ENCODE data around the gene TAF4.
"Not testable (repeated sequence)": the region's sequence is repeated elsewhere in the genome, so short reads cannot be mapped to it uniquely, and the experiment has no call there.

Gene TAF4

DNA sequence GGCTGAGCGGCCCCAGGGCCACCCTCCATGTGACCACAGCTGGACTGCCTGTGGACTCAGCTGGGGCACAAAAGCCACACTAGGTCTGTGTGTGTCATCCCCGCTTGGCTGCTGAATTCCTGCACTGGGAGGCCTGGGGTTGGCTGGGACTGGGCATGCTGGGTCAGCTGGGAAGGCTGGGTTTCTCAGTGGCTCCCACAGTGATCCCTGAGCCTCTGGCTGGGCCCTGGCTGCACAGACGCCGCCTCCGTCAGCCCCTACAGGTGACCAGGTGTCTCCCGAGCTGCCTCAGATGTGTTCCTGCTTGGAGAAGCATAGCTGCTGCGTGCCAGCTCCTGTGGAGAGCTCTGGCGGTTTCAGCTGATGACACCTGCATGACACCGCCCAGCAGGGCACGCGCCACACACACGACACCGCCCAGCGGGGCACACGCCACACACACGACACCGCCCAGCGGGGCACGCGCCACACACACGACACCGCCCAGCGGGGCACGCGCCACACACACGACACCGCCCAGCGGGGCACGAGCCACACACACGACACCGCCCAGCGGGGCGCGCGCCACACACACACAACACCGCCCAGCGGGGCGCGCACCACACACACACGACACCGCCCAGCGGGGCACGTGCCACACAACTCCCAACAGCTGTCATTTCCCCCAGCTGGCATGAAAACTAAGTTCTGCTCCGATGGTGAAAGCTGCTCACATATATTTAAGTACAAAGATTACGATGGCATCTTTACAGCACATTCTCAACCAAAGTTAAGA is 88.8 kb downstream of the TAF4 start:
- no peak for DNase-seq

DNA sequence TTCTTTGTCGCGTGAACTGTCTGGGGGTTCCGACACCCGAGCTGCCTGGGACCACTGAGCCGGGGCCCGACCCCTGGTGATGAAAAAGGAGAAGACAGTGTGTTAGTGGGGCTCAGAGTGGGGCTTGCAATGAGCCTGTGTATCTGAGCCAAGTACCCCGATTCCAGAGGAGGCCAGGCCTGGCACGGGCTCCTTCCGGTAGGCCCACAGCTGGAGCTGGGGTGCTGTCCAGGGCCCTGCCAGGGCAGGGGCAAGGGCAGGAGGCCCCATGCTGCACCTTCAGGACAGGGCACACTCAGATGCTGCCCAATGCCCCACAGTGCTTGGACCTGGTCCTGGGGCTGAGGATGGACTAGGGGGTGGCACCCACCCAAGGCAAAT is 89.4 kb downstream of the TAF4 start:
- DNase-seq, result no peak

DNA sequence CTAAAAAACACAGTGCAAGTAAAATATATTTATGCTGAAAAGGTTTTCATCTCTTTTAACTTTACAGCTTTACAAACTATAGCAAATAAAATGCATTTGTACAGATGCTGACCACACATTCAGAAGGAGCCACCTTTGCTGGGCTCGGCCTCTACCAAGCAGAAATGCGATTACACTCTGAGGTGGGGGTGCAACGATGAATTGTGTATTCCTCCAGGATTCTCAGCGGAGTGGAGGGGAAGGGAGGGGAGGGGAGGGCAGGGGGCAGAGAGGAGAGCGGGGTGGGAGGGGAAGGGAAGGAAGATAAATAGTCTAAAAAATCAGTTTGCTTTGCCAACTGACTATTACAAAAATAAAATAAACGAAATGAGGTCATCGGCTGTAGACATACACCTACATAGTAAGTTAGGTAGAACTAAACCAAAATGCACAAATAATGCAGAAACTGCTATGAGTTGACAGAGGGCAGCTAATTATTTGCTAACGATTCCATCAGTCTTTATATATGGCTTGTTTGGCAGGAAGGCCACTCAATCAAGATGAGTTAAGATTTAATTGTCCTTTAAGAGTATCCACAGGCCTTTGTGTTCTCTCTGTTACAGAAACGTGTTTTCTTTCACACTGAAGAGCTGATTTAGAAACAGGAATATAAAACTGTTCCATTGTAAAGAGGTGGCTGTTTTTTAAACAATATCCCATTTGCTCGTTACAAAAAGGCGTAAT is 90.1 kb downstream of the TAF4 start:
- DNase-seq, result no peak

DNA sequence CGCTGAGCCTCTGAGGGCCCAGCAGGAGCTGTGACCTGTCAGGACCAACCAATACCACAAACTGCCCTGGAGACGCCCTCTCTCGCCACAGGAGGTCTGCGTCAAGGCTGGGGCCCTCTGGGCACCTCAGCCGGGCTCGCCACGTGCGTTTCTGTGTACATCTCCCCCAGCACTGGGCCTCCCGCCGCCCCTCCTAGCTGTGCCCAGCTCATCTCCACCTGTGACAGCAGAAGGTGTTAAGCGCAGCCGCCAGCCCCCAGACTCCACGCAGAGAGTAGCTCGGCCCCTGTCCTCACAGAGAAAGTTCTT is 91.4 kb downstream of the TAF4 start:
- no peak for DNase-seq

DNA sequence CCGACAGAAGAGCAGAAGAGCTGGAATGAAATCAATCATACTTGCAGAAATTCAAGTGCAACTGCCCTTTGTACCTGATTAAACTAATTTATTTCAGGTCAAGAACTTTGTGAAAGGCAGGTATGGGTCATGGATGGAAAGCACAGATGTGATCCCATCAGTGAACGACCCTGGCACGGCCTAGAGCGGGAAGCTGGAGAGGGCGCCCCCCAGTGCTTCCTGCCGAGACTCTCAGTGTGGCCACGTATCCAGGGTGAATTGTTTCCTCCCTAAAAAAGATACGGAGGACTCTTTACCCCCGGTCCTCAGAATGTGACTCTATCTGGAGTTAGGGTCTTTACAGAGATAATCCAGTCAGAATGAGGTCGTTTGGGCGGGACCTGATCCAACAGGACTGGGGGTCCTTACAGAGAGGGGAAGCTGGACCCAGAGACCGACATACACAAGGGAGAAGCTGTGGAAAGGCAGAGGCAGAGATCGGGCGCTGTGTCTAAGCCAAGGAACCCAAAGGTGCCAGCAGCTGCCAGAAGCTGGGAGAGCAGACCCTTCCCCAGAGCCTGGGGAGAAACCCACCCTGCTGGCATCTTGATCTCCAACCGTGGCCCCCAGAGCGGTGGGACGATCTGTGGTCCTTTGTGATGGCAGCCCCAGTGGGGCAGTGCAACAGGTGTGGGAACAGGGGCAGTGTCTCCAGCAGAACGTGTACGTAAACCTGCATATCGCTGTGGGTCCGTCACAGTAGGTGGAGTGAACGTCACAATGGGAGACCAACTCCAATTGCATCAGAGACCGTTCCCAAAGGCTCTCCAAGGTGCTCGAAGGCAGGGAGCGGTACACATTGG is 91.9 kb downstream of the TAF4 start:
- no peak for DNase-seq

DNA sequence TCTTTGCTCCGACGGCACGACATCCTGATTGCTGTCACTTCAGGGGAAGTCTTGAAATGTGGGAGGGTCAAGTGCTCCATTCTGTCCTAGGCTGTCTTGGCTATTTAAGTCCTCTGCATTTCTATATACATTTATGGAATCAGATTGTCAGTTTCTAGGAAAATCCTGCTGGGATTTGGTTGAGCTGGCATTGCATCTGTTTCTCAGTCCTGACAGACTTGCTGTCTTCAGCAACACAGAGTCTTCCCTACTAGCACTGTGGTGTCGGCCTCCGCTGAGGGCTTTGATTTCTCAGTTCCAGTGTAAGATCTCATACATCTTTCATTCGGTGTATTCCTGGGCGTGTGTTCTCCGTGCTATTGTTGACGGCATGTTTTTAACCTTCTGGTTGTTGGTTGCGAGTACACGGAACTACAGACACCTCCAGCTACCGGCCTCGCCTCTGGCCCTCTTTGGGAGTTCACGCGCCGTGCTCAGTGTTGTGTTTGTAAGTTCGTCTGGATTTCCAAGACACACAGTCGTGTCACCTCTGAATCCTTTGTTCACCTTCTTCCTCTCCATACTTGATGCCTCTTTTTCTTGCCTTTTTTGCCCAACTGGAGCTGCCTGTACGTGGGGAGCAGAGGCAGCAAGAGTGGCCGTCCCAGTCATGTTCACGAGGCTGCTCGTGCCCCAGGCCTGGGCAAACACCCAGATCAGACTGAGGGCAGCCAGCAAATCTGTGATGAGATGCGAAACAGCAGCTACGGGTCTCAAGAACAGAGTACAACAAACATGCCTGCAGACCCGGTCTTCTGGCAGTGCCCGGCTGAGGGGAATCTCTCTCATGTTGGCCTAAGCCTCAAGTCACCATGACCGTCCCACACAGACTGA is 92.8 kb downstream of the TAF4 start:
- no peak for DNase-seq

DNA sequence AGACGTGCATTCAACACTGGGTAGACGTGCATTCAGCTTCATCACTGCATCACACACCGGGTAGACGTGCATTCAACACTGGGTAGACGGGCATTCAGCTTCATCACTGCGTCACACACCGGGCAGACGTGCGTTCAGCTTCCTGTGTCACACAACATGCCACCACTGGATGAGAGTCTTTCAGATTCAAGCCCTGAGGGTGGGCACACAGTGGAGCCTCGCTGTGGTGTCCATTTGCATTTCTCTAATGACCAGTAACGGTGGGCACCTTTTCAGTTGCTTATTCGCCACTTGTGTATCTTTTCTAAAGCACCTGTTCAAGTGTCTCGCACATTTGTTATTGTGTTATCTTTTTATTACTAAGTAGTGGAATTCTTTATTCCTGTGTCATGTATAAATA is 94.1 kb downstream of the TAF4 start:
- DNase-seq, result not testable (repeated sequence)

DNA sequence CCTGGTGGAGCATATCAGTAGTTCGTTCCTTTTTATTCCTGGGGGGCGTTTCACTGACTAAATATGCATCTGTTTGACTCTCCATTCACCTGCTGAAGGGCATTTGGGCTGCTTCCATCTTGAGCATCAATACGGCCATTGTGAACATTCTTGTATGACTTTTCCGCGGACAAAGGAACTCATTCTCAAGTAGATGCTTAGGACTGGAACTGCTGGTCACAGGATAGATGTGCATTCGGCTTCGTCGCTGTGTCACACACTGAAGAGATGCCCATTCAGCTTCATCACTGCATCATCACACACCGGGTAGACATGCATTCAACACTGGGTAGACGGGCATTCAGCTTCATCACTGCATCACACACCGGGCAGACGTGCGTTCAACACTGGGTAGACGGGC is 95.3 kb downstream of the TAF4 start:
- no peak for DNase-seq

DNA sequence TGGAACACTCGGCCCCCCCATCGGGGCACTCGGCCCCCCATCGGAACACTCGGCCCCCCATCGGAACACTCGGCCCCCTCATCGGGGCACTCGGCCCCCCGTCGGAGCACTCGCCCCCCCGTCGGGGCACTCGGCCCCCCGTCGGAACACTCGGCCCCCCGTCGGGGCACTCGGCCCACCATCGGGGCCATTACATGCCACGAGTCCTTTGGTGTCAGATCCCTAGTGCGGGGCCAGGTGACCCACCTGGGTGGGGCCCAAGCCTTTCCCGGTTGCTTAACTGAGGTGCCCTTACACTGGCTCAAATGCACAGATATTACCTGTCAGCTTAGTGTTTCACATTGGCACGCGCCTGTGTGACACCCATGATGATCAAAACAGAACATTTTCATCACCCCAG is 95.9 kb downstream of the TAF4 start:
- no peak for DNase-seq

DNA sequence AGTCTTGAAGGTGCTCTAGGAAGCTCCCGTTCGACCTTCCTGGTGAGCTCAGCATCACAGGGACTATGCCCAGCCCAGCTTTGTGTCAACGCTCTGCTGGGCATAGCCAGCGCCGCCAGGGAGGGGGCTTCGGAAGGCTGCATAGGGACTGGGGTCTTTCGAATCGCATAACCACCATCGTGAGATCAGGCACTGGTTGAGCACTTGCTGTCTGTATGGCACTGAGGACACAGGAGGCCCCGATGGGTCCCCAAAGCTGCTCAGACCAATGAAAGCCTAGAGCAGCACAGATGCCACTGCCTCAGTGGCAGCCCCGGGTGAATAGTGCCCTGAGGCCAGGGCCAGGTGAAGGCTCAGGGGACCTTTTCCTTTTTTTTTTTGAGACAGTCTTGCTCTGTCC is 96.7 kb downstream of the TAF4 start:
- DNase-seq, result no peak

DNA sequence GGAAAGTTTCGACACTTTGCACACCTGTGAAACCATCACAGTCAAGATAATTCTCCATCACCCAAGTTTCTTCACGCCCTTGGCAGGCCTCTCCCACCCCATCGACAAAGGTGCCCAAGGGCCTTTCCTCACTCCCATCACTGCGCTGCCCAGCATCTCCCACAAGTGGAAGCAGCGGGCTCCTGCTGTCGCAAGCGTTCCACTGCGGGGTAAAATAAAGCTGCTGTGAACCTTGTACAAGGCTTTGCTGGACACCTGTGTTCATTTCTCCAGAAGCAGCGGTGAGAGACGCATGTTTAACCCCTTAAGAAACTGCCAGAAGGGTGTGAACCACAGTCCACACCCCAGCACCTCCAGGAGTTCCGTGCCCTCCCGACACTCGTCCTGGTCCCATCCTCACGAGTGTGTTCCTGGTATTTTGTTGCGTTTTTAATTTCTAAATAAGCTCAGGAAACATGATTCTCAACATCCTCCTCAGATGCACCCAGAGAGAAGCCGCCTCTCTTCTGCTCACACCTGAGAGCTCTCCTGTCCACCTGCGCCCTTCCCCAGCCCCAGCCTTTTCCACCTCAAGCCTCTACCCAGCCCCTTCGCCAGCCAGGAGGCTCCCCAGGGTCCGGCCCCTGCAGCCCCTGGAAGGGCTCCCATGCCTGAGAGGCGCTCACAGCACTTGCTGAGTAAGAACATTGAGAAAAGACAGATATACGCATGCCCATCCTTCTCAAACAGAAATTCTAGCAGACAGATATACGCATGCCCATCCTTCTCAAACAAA is 97.5 kb downstream of the TAF4 start:
- DNase-seq, result no peak

DNA sequence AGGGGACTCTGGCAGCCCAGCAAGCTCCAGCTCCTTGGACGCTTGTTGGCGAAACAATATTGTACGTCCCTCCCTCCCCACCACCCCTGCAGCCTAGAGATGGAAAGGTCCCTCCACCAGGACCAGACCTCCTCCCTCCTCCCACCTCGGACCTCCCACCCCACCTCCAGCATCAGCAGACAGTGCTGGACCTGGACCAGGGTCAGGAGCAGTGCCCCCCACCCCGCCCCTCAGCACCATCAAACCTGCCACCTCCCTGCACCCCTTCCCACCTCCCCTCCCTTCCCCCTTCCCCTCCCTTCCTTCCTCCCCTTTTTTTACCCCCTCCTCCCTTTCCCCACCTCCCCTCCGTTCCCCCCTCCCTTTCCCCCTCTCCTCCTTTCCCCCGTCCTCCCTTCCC is 98.4 kb downstream of the TAF4 start:
- no peak for DNase-seq

DNA sequence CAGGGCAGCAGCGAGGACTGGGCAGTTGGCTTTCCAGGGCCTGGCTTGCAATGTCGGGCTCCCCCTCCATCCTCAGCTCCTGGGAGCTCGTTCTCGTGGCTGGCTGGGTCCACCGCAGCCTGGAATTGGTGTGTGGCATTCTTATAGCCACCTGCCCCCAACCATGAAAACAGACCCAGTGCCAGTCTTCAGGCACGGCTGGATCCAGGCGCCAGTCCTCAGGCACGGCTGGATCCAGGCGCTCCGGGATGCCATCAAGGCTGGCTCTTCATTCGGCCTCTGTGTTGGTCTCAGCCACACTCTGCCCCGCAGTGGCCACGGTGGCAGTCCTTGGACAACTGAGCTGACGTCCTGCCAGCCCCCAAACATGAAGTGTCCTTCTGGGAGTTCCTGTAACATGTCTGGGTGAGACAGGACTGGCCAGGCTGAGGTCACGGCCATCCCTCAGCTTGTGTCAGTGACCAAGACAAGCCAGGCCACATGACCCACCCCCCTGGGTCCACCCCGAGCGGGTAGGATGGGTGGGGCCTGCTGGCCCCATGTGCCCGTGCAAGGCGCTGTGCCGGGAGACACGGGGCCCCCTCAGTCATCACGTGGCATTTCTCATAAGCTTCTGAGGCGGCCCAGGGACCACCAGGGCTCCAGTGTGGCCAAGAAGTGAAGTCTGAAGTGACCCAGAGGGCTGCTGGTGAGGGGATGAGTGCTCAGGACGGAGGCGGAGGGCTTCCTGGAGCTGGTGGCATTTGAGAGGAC is 99.0 kb downstream of the TAF4 start:
- no peak for DNase-seq

DNA sequence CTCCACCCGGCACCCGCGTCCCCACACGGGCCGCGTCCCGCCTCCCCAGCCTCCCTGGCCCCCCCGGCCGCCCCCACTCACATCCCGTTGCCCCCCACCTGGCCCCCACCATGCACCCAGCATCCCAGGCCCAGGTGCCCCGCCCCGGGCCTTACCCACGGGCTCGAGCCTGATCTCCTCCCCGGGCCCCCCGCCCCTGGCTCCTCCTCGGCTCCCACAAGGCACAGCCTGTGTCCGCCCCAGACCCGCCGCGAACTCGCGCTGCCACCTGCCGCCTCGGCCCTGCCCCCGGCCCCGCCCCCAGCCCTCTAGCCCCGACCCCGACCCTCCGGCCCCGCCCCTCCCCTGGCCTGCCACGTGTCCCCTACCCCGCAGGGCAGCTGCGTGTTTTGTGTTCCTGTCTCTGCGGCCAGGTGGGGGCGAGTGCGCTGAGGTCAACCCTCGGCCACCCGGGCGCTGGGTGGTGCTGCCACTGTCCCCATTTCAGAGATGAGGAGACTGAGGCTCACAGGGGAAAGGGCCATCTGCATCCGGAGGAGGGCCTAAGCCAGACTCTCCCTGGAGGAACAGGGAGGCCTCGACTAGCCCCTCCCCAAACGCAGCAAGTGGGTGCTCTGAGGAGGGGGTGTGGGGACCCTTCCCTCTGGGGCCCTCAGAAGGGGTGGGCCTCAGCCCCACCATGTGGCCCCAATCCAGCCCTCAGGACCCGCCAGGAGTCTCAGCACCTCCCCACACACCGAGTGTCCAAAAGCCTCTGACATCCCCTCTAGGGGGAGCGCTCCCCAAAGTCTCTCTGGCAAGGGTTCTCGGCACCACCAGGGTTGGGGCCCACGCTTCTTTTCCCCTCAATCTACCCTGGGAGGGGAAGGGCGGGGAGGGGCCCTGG is 99.8 kb downstream of the TAF4 start:
- DNase-seq, result no peak

DNA sequence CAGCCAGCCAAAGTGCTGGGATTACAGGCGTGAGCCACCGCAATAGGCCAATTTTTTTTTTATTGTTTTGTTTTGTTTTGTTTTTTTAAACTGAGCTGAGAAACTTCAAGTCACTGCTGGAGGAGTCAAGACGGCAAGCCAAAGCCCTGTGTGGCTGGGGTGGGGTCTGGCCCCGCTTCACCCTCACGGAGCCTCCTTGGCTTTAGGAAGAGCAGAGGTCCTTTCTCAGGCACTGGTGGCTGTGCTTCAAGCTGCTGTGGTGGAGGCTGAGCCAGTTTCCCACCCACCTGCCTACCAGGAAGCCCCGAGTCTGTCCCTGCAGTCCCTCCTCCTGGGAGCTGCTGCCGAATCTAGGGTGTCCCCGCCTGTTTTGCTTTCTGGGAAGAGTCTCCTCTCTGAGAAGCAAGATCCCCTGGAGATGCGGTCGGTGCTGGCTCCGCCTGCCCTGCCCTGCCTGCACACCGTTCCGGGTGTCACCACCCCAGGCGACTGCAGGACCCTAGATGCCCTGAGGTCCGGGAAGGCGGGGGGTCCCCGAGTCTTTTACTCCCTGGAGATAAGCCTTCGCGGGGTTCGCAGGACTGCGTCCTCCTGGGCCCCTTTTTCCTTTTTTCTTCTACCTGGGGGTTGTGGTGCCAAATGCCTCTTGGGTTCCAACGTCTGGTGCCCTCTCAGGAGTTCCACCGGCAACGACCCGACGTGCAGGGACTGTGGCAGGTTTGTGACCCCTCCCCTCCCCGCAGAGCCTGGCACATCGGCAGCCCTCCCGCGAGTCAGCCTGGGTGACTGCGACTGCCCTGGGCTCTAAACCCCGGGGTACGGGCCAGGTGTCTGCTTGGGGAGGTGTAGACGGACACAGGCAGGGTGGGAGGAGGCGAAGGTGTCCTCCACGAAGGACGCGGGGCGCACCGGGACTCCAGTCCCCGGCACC is 100.7 kb downstream of the TAF4 start:
- no peak for DNase-seq

DNA sequence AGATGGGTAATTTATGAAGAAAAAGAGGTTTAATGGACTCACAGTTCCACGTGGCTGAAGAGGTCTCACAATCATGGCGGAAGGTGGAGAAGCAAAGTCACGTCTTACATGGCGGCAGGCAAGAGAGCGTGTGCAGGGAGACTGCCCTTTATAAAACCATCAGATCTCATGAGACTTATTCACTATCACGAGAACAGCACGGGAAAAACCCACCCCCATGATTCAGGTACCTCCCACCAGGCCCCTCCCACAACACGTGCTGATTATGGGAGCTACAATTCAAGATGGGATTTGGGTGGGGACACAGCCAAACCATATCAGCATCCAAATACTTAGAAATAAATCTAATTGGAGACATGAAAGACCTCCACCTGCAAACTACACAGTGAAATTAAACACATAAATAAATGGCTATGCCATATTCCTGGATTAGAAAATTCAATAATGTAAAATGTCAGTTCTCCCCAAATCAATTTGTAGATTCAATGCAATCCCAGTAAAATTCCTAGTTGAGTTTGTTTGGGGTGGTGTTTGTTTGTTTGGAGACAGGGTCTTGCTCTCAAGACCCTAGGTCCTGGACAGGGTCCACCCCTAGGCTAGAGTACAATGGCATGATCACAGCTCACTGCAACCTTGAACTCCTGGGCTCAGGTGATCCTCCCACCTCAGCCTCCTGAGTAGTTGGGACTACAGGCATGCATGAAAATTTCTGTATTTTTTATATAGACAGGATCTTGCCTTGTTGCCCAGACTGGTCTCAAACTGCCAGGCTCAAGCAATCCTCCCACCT is 101.6 kb downstream of the TAF4 start:
- no peak for DNase-seq

DNA sequence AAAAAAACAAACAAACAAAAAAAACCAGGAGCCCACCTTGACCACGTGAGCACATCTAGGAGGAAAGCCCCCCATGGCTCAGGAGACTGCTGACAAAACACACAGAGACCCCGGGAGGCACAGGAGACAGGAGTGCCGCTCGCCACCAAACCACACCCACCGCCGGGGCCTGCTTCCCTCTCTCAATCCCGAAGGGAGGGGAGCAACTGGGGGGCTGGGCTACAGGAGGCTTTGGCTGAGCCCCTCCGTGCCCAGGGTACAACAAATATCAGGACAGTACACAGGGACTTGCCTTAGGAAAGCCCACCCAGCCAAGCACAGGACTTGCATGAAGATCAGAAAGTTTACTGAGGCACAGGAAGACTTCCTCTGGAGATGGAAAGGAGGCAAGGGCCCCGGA is 102.5 kb downstream of the TAF4 start:
- no peak for DNase-seq

DNA sequence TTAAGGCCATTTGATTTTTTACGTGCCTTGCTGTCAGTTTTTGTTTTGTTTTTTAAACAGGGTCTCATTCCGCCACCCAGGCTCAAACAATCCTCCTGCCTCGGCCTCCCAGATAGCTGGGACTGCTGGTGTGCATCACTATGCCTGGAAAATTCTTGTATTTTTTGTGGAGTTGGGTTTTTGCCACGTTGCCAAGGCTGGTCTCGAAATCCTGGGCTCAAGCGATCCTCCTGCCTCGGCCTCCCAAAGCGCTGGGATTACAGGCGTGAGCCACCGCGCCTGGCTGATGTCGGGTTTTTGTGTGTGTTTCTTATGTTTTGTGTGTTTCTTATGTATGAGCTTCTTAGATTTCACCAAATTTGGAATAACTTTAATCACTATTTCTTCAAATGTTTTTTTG is 104.8 kb downstream of the TAF4 start:
- DNase-seq, result no peak

All from activated CD4-positive, alpha-beta T cell treated with anti-CD3 and anti-CD28 coated beads, Interleukin-2, amount 50 U/mL, for 4 hours (primary cell).